H9 (cell line): ENCODE data around the gene SSR3. TPM values are rescaled to one million over a fixed set of nuclear protein-coding genes. Genes with fewer than 3 reads are reported as not detected.

ENCODE experiments used
- DNase-seq: peaks from one replicate; pipeline ENCODE4 v3.0.0-alpha.2; 2017
- H2AFZ ChIP-seq: one replicate; pipeline ENCODE4 v1.6.1; 2013; ENCODE audit warnings: mild to moderate bottlenecking, low read length, control low read depth, moderate library complexity
- H2AK5ac ChIP-seq: 2 replicates; pipeline ENCODE4 v1.6.1; 2013; ENCODE audit warnings: low read length, control low read depth, mixed read lengths; ENCODE audit not compliant: insufficient read length
- H2BK120ac ChIP-seq: one replicate; pipeline ENCODE4 v1.6.1; 2013; ENCODE audit warnings: low read depth, mild to moderate bottlenecking, low read length, control low read depth, inconsistent platforms; ENCODE audit not compliant: poor library complexity, severe bottlenecking
- H2BK12ac ChIP-seq: 2 replicates; pipeline ENCODE4 v1.6.1; 2013; ENCODE audit warnings: low read length, control low read depth, mixed read lengths, low read depth; ENCODE audit not compliant: insufficient read length
- H2BK15ac ChIP-seq: 2 replicates; pipeline ENCODE4 v1.6.1; 2013; ENCODE audit warnings: low read depth, low read length, control low read depth
- H2BK20ac ChIP-seq: one replicate; pipeline ENCODE4 v1.6.1; 2013; ENCODE audit warnings: low read depth, mild to moderate bottlenecking, low read length, control low read depth, inconsistent platforms; ENCODE audit not compliant: poor library complexity, severe bottlenecking
- H2BK5ac ChIP-seq: 2 replicates; pipeline ENCODE4 v1.6.1; 2013; ENCODE audit warnings: low read length, control low read depth, mixed read lengths; ENCODE audit not compliant: insufficient read length
- H3K14ac ChIP-seq: 2 replicates; pipeline ENCODE4 v1.6.1; 2013; ENCODE audit warnings: low read length, control low read depth; ENCODE audit not compliant: insufficient read depth
- H3K18ac ChIP-seq: 2 replicates; pipeline ENCODE4 v1.6.1; 2013; ENCODE audit warnings: low read depth, mild to moderate bottlenecking, mixed read lengths, low read length, control low read depth; ENCODE audit not compliant: insufficient read length
- H3K23ac ChIP-seq: 2 replicates; pipeline ENCODE4 v1.6.1; 2013; ENCODE audit warnings: low read length, control low read depth, mixed read lengths, low read depth; ENCODE audit not compliant: insufficient read length
- H3K23me2 ChIP-seq: 2 replicates; pipeline ENCODE4 v1.6.1; 2013; ENCODE audit warnings: low read depth, mild to moderate bottlenecking, mixed read lengths, low read length, control low read depth; ENCODE audit not compliant: insufficient read length, poor library complexity, severe bottlenecking
- H3K27ac ChIP-seq: 2 replicates; pipeline ENCODE4 v1.5.1; 2013; ENCODE audit warnings: low read length, control low read depth, mixed read lengths, low read depth; ENCODE audit not compliant: insufficient read length
- H3K27me3 ChIP-seq: 2 replicates; pipeline ENCODE4 v1.6.1; 2013; ENCODE audit warnings: low read length, control low read depth, inconsistent platforms; ENCODE audit not compliant: insufficient read depth
- H3K4ac ChIP-seq: 2 replicates; pipeline ENCODE4 v1.6.1; 2013; ENCODE audit warnings: low read depth, mild to moderate bottlenecking, control low read depth, inconsistent platforms, low read length, moderate library complexity
- H3K4me1 ChIP-seq: 2 replicates; pipeline ENCODE4 v1.6.1; 2013; ENCODE audit warnings: low read length, control low read depth, inconsistent platforms; ENCODE audit not compliant: insufficient read depth
- H3K4me2 ChIP-seq: 2 replicates; pipeline ENCODE4 v1.6.1; 2013; ENCODE audit warnings: low read length, control low read depth, mixed read lengths; ENCODE audit not compliant: insufficient read length, insufficient read depth
- H3K56ac ChIP-seq: 2 replicates; pipeline ENCODE4 v1.6.1; 2013; ENCODE audit warnings: low read depth, mild to moderate bottlenecking, mixed read lengths, low read length, control low read depth; ENCODE audit not compliant: insufficient read length
- H3K79me1 ChIP-seq: 2 replicates; pipeline ENCODE4 v1.6.1; 2013; ENCODE audit warnings: low read depth, mild to moderate bottlenecking, moderate library complexity, low read length, control low read depth, inconsistent platforms; ENCODE audit not compliant: insufficient read depth, poor library complexity, severe bottlenecking
- H3K79me2 ChIP-seq: 2 replicates; pipeline ENCODE4 v1.6.1; 2013; ENCODE audit warnings: low read length, control low read depth, inconsistent platforms; ENCODE audit not compliant: insufficient read depth
- H3K9ac ChIP-seq: 2 replicates; pipeline ENCODE4 v1.6.1; 2013; ENCODE audit warnings: low read length, control low read depth, mixed read lengths; ENCODE audit not compliant: insufficient read length; ENCODE audit errors: extremely low read depth
- H3K9me3 ChIP-seq: one replicate; pipeline ENCODE4 v1.6.1; 2013; ENCODE audit warnings: low read depth, low read length, inconsistent platforms; ENCODE audit not compliant: control insufficient read depth
- H3T11ph ChIP-seq: one replicate; pipeline ENCODE4 v1.6.1; 2013; ENCODE audit warnings: mild to moderate bottlenecking, low read length, control low read depth, inconsistent platforms
- H4K20me1 ChIP-seq: one replicate; pipeline ENCODE4 v1.6.1; 2013; ENCODE audit not compliant: control insufficient read depth, insufficient read length, insufficient read depth
- H4K5ac ChIP-seq: 2 replicates; pipeline ENCODE4 v1.6.1; 2013; ENCODE audit warnings: low read depth, mild to moderate bottlenecking, mixed read lengths, low read length, control low read depth; ENCODE audit not compliant: insufficient read length
- H4K8ac ChIP-seq: replicated peaks from 2 replicates; pipeline ENCODE4 v1.6.1; 2013; ENCODE audit warnings: low read length, control low read depth, mixed read lengths, low read depth; ENCODE audit not compliant: insufficient read length
- H4K91ac ChIP-seq: 2 replicates; pipeline ENCODE4 v1.6.1; 2013; ENCODE audit warnings: low read depth, mild to moderate bottlenecking, moderate library complexity, mixed read lengths, low read length, control low read depth; ENCODE audit not compliant: insufficient read length
- H3K27ac Mint-ChIP-seq, 3 experiments: 2 replicates in 2 of 3; 3 replicates in 1 of 3; pipeline ENCODE4 v1.8.0; 2020 to 2021; ENCODE audit warnings: mixed read lengths in 3 of 3, mild to moderate bottlenecking in 1 of 3, moderate library complexity in 1 of 3
- H3K27me3 Mint-ChIP-seq: 2 replicates; pipeline ENCODE4 v1.8.0; 2021; ENCODE audit warnings: low read depth, mild to moderate bottlenecking, moderate library complexity, mixed read lengths
- H3K36me3 Mint-ChIP-seq, 3 experiments: 2 replicates in 2 of 3; 3 replicates in 1 of 3; pipeline ENCODE4 v1.8.0; 2020 to 2021; ENCODE audit warnings: low read depth in 3 of 3, mixed read lengths in 3 of 3; ENCODE audit not compliant: insufficient read depth in 1 of 3
- H3K4me1 Mint-ChIP-seq, 2 experiments: 2 replicates each; pipeline ENCODE4 v1.8.0; 2020; ENCODE audit warnings: mixed read lengths in 2 of 2
- H3K4me3 Mint-ChIP-seq, 2 experiments: 2 replicates in 1 of 2; 3 replicates in 1 of 2; pipeline ENCODE4 v1.8.0; 2020 to 2021; ENCODE audit warnings: mild to moderate bottlenecking in 2 of 2, mixed read lengths in 2 of 2, moderate library complexity in 1 of 2
- H3K9me3 Mint-ChIP-seq, 2 experiments: 2 replicates in 1 of 2; 3 replicates in 1 of 2; pipeline ENCODE4 v1.8.0; 2020; ENCODE audit warnings: mild to moderate bottlenecking in 2 of 2, mixed read lengths in 2 of 2, moderate library complexity in 1 of 2
- CTCF ChIP-seq: fragments of 200-600 bp; sonication (generic); conservative IDR thresholded peaks from 3 replicates; pipeline ENCODE4 v1.8.0; 2021; ENCODE audit warnings: antibody characterized with exemption, mild to moderate bottlenecking
- WGBS: extraction: QIAGEN DNeasy Blood & Tissue Kit; methylation state at CpG from one replicate; pipeline ENCODE4 v1.1.7; 2013; ENCODE audit warnings: missing lambda C conversion rate, low lambda C conversion rate, mixed read lengths; ENCODE audit not compliant: insufficient read length; ENCODE audit errors: extremely low coverage; 5-methylcytosine and 5-hydroxymethylcytosine counted together
- total RNA-seq: library from RNA; stranded (reverse); gene quantifications from 2 replicates; pipeline ENCODE4 v1.2.1, GENCODE V29; 2021

SSR3 gene
- total RNA-seq, 1 experiment from 2014 or later: 177 TPM

GRCh38 chr3:156513619-156514018 lies 41.3 kb downstream of the SSR3 start:
- Histone ChIP-seq H4K20me1 (no peaks in the 10 kb centered on the region), H2AFZ (no peak overlapping the region), H3K4me1 (peaks cover 2% of the 10 kb centered on the region; the same call in 1 of the 2 replicates), H3K27me3 (no peaks in the 10 kb centered on the region), H4K91ac (no peak overlapping the region), H4K8ac (no peak overlapping the region), H3K18ac (no peak overlapping the region), H2BK120ac (no peak overlapping the region), H2AK5ac (no peak overlapping the region), H2BK15ac (peak overlapping the region; percentile 68; the same call in 1 of the 2 replicates), H3K4ac (no peak overlapping the region), H3K14ac (no peak overlapping the region), H3K23ac (no peak overlapping the region), H3K79me2 (no peaks in the 10 kb centered on the region), H3K27ac (no peak overlapping the region), H3K4me2 (no peak overlapping the region), H3K79me1 (no peaks in the 10 kb centered on the region), H3K56ac (no peak overlapping the region), H3K9me3 (no peaks in the 10 kb centered on the region), H3K9ac (no peak overlapping the region), H3K23me2 (no peaks in the 10 kb centered on the region), H3T11ph (no peak overlapping the region), H2BK12ac (no peak overlapping the region), H4K5ac (no peak overlapping the region), H2BK20ac (no peak overlapping the region), H2BK5ac (no peak overlapping the region)
- TF ChIP-seq CTCF: no peak
- Mint-ChIP-seq H3K9me3 (no peaks in the 10 kb centered on the region; a peak in 1 of 5 replicates), H3K4me3 (no peak overlapping the region), H3K27ac (no peak overlapping the region; a peak in 1 of 7 replicates), H3K36me3 (no peaks in the 10 kb centered on the region), H3K27me3 (no peaks in the 10 kb centered on the region; the same call in 1 of the 2 replicates), H3K4me1 (peaks cover 12 to 18% of the 10 kb centered on the region in 2 experiments)
- DNase-seq: no peak
- no CpG with 5 or more reads among the region's 5 CpGs for WGBS
